GM12864 (cell line): ENCODE data around the gene PCDH9.

Experiments used
- DNase-seq: peaks from one replicate; pipeline ENCODE4 v3.0.0-alpha.2; 2011; ENCODE audit warnings: low read depth
- H3K4me3 ChIP-seq: 2 replicates; pipeline ENCODE4 v1.5.1; 2011; ENCODE audit warnings: mild to moderate bottlenecking, low read depth, low read length, control low read depth
- TF ChIP-seq, protein P1 (sequence below): IDR thresholded peaks from 2 replicates; pipeline ENCODE4 v1.5.1; 2011; ENCODE audit warnings: low read depth, mild to moderate bottlenecking, moderate library complexity, low read length, control low read depth, inconsistent platforms; ENCODE audit errors: missing control alignments

Gene PCDH9

DNA sequence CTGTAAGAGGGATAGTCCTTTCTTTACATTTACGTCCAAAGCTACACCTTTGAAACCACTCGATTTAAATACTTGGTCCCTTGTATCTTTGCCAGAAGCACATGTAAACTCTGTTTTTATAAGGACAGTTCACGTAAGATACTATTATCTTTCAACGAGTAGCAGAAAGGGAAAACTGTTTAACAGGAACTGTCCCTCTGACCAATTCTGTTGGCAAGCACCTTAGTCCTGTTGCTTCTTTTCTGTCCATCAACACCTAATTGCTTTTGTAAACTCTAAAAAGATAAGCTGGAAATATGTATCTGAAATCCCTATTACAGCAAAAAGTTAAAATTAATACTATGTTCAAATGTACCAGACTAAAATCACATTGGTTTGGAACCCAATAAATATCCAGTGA, 37.4 kb downstream of the PCDH9 start:
- no peak overlapping the region for H3K4me3 ChIP-seq
- no peak for DNase-seq
- TF ChIP-seq, protein P1, sequence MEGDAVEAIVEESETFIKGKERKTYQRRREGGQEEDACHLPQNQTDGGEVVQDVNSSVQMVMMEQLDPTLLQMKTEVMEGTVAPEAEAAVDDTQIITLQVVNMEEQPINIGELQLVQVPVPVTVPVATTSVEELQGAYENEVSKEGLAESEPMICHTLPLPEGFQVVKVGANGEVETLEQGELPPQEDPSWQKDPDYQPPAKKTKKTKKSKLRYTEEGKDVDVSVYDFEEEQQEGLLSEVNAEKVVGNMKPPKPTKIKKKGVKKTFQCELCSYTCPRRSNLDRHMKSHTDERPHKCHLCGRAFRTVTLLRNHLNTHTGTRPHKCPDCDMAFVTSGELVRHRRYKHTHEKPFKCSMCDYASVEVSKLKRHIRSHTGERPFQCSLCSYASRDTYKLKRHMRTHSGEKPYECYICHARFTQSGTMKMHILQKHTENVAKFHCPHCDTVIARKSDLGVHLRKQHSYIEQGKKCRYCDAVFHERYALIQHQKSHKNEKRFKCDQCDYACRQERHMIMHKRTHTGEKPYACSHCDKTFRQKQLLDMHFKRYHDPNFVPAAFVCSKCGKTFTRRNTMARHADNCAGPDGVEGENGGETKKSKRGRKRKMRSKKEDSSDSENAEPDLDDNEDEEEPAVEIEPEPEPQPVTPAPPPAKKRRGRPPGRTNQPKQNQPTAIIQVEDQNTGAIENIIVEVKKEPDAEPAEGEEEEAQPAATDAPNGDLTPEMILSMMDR = no peak

DNA sequence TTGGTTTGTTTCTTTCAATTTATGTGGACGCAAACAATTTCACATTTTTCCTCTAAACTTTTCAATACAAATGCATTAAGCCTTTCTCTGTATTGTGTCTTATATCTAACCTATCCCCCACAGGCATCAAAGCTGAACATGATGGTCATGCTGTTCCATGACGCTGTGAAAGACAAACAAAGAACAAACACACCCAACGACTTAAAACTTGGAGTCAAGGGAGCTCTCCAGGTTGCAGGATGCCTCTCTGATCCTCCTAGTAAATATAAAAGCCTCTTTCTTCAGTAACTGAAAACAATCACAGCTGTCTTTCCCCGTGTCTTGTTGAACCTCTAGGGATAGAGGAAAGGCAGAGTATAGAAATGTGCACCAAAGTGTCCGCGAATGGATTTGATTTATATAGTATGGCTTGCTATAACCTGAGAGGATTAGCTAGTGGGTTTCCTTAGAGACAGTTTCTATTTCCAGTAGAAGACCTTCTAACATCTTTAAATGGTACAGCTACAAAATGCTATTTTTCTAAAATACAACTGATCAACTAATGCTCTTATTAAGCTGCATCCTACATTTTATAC, 43.1 kb downstream of the PCDH9 start:
- TF ChIP-seq, protein P1 = no peak
- DNase-seq = no peak
- no peak overlapping the region for H3K4me3 ChIP-seq

DNA sequence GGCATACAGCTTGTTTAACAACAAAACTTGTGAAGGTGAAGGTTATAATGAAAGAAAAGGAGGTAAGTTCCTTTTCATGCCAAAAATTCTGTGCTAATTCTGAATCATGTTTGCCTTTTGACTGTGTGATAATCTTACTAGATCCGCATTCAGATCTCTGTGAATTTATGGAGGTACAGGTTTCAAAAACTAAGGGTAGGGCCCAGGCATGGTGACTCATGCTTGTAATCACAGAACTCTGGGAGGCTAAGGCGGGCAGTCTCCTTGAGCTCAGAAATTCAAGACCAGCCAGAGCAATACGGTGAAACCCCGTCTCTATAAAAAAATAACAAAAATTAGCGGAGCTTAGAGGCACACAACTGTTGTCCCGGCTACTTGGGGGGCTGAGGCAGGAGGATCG, 45.9 kb downstream of the PCDH9 start:
- no peak for DNase-seq
- TF ChIP-seq, protein P1 = no peak
- H3K4me3 ChIP-seq = no peak overlapping the region

DNA sequence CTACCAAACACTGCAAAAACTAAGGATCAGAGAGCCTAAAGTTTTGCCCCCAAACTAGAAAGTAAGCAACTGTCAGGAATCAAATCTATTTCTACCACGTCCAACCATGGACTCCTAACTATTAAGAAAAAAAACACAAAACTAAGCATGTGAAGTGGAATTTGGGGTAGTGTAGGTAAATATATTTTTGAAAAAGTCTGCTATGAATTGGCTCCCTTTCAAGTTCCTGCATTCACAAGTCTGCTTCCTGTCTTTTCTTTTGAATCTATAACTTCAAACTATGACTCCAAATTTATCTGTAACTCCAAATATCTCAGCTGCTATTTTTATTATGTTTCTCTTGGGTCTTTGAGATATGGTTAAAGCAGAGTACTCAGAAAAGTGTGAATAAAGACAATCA, 47.0 kb downstream of the PCDH9 start:
- DNase-seq = no peak
- TF ChIP-seq, protein P1 = no peak
- H3K4me3 ChIP-seq = no peak overlapping the region

DNA sequence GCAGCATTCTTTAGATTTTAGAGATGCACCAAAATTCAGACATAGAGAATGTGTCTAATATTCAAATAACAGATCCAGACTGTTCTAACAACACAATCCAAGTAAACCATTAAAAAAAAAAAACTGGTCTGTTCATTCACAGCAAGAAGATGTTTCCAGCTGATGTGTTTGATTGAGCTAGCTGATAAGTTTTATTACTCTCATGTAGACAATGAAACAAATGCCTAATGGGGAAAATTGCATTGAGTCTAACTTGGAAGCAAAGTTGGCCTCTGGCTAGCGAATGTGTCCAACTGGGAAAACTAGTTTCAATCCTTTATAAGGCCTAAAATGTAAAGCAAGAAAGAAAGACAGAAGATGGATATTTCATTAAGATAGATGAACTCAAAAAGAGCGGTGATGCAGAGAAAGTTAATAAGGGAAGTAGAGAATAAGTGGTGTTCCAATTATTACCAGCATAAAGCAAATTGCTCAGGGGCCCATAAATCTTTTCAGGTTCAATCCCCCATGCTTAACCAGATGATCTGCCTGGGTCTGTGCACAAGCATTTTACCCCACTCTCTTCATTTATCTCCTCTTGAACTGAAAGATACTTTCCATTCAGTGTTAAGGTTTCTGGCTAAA, 54.2 kb downstream of the PCDH9 start:
- DNase-seq = no peak
- TF ChIP-seq, protein P1 = no peak
- H3K4me3 ChIP-seq = no peak overlapping the region

DNA sequence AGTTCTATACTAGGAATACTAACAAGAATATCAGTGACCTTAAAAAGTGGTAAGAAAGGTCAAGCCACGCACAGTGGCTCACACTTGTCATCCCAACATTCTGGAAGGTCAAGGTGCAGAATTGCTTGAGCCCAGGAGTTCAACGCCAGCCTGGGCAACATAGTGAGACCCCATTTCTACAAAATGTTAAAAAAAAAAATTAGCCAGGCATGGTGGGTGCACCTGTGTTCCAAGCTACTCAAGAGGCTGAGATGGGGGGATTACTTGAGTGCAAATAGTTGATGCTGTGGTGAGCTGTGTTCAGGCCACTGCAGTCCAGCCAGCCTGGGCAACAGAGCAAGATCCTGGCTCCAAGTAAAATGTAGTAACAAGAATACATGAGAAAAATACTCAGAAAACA, 61.8 kb downstream of the PCDH9 start:
- TF ChIP-seq, protein P1 = no peak
- no peak overlapping the region for H3K4me3 ChIP-seq
- no peak for DNase-seq

DNA sequence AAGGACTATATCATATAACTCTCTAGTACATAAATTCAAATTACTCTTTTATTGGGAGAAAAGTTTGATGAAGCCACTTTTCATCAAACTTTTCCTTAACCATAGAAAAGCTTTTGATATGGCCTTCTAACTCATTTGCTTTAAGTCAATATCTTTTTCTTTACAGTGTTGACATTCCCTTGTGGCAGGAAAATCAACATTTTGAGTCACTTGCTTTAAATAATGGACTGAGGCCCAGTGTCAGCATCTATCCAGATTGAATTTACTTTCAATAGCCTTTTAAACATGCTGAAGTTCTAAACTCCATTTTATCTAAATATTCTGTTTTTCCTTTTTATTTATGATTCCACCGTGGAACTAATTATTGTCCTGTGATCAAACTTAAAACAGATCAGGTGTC, 62.7 kb downstream of the PCDH9 start:
- H3K4me3 ChIP-seq = no peak overlapping the region
- TF ChIP-seq, protein P1 = no peak
- no peak for DNase-seq
